GM19397 (cell line): ENCODE data around the gene IMPACT.
A peak's percentile ranks its signal among the peaks of the same experiment; 100 is the strongest.

Experiments
- ATAC-seq: cut with Tn5 transposase; IDR thresholded peaks from one replicate; pipeline ENCODE4 v1.9.1; 2021; ENCODE audit warnings: mild to moderate bottlenecking, moderate library complexity; ENCODE audit not compliant: unreplicated experiment

Gene IMPACT

GRCh38 chr18:24474406-24474805 lies 47.9 kb downstream of the IMPACT start:
- ATAC-seq: no peak

- ATAC-seq: no peak
These were observed 49.6 kb downstream of the IMPACT start for GRCh38 chr18:24475926-24476589.

- no peak for ATAC-seq
These were observed 52.9 kb downstream of the IMPACT start for GRCh38 chr18:24479371-24479770.

GRCh38 chr18:24482821-24483220 lies 56.4 kb downstream of the IMPACT start:
- no peak for ATAC-seq

- no peak for ATAC-seq
These were observed 59.2 kb downstream of the IMPACT start for GRCh38 chr18:24485681-24486080.

GRCh38 chr18:24486684-24487083 lies 60.2 kb downstream of the IMPACT start:
- ATAC-seq: no peak

GRCh38 chr18:24488824-24489493 lies 62.5 kb downstream of the IMPACT start:
- no peak for ATAC-seq

GRCh38 chr18:24490539-24490938 lies 64.1 kb downstream of the IMPACT start:
- no peak for ATAC-seq

- ATAC-seq: peak; percentile 86
These were observed 65.7 kb downstream of the IMPACT start for GRCh38 chr18:24491927-24492834.

GRCh38 chr18:24494586-24494985 lies 68.1 kb downstream of the IMPACT start:
- no peak for ATAC-seq

- no peak for ATAC-seq
These were observed 70.7 kb downstream of the IMPACT start for GRCh38 chr18:24497031-24497754.

GRCh38 chr18:24499814-24500213 lies 73.3 kb downstream of the IMPACT start:
- no peak for ATAC-seq

GRCh38 chr18:24500217-24500616 lies 73.7 kb downstream of the IMPACT start:
- ATAC-seq: no peak

- ATAC-seq: no peak
These were observed 74.3 kb downstream of the IMPACT start for GRCh38 chr18:24500766-24501165.

- no peak for ATAC-seq
These were observed 76.4 kb downstream of the IMPACT start for GRCh38 chr18:24502667-24503523.
